Type B pancreatic cell (in vitro differentiated cells): ENCODE data around the gene OR2T4. TPM values are rescaled to one million over a fixed set of nuclear protein-coding genes. Genes with fewer than 3 reads are reported as not detected.

Source experiments
- DNase-seq: peaks from one replicate; pipeline ENCODE4 v3.0.0; 2021; ENCODE audit warnings: mixed read lengths; ENCODE audit not compliant: unreplicated experiment; ENCODE audit errors: extremely low spot score
- H3K27ac Mint-ChIP-seq: 2 replicates; pipeline ENCODE4 v1.8.0; 2021; ENCODE audit warnings: mild to moderate bottlenecking, mixed read lengths
- H3K27me3 Mint-ChIP-seq: 2 replicates; pipeline ENCODE4 v1.8.0; 2021; ENCODE audit warnings: mixed read lengths
- H3K36me3 Mint-ChIP-seq: 2 replicates; pipeline ENCODE4 v1.8.0; 2021; ENCODE audit warnings: mixed read lengths
- H3K4me1 Mint-ChIP-seq: one replicate; pipeline ENCODE4 v1.8.0; 2021; ENCODE audit warnings: mixed read lengths; ENCODE audit not compliant: unreplicated experiment
- H3K4me3 Mint-ChIP-seq: 2 replicates; pipeline ENCODE4 v1.8.0; 2021; ENCODE audit warnings: mild to moderate bottlenecking, mixed read lengths
- H3K9me3 Mint-ChIP-seq: 2 replicates; pipeline ENCODE4 v1.8.0; 2021; ENCODE audit warnings: mixed read lengths
- CTCF ChIP-seq: fragments of 200-600 bp; sonication (generic); conservative IDR thresholded peaks from 2 replicates; pipeline ENCODE4 v1.5.0; 2021; ENCODE audit warnings: antibody characterized with exemption, mild to moderate bottlenecking
- total RNA-seq: library from RNA; stranded (reverse); gene quantifications from 2 replicates; pipeline ENCODE4 v1.2.1, GENCODE V29; 2021; ENCODE audit warnings: low replicate concordance

The OR2T4 gene
- total RNA-seq, 1 donor from 2014 or later = not detected

- no peaks in the 10 kb centered on the region for H3K27me3 Mint-ChIP-seq
- H3K36me3 Mint-ChIP-seq = no peaks in the 10 kb centered on the region
- no peak overlapping the region for H3K4me3 Mint-ChIP-seq
- H3K4me1 Mint-ChIP-seq = no peaks in the 10 kb centered on the region
- TF ChIP-seq CTCF = no peak
- H3K9me3 Mint-ChIP-seq = peaks cover 10% of the 10 kb centered on the region
- no peak overlapping the region for H3K27ac Mint-ChIP-seq
- no peak for DNase-seq
Observed at GRCh38 chr1:248406721-248407692, 45.5 kb downstream of the OR2T4 start.

Other genes starting within 250 kb of the OR2T4 start
- not detected in 2 replicates for gene OR2M5, start 216.5 kb upstream of the OR2T4 start, total RNA-seq
- gene OR2M2, start 186.8 kb upstream of the OR2T4 start, total RNA-seq = not detected in 2 replicates
- not detected in 2 replicates for gene OR2M3, start 164.4 kb upstream of the OR2T4 start, total RNA-seq
- not detected in 2 replicates for gene OR2M4, start 130.2 kb upstream of the OR2T4 start, total RNA-seq
- not detected in 2 replicates for gene OR2T33, start 83.7 kb upstream of the OR2T4 start, total RNA-seq
- gene OR2T12, start 58.2 kb upstream of the OR2T4 start, total RNA-seq = not detected in 2 replicates
- not detected in 2 replicates for gene OR2M7, start 37.1 kb upstream of the OR2T4 start, total RNA-seq
- not detected in 2 replicates for gene OR14C36, start 12.9 kb upstream of the OR2T4 start, total RNA-seq
- gene OR2T6, start 14.1 kb downstream of the OR2T4 start, total RNA-seq = not detected in 2 replicates
- not detected in 2 replicates for gene OR2T1, start 41.4 kb downstream of the OR2T4 start, total RNA-seq
- gene OR2T2, start 84.0 kb downstream of the OR2T4 start, total RNA-seq = not detected in 2 replicates
- not detected in 2 replicates for gene OR2T3, start 111.7 kb downstream of the OR2T4 start, total RNA-seq
- not detected in 2 replicates for gene OR2T5, start 126.9 kb downstream of the OR2T4 start, total RNA-seq
- not detected in 2 replicates for gene OR2G6, start 146.4 kb downstream of the OR2T4 start, total RNA-seq
- not detected in 2 replicates for gene OR2T29, start 201.1 kb downstream of the OR2T4 start, total RNA-seq
- not detected in 2 replicates for gene OR2T34, start 213.1 kb downstream of the OR2T4 start, total RNA-seq
- not detected in 2 replicates for gene OR2T10, start 236.0 kb downstream of the OR2T4 start, total RNA-seq